ENCODE measurements around the gene ALOX15. TPM values are rescaled to one million over a fixed set of nuclear protein-coding genes. Genes with fewer than 3 reads are reported as not detected.

Gene ALOX15
- total and polyA plus RNA-seq, 9 of the 15 experiments (the other 6 are each of a cell fraction or from before 2014, with no cell fraction given), result not detected

DNA sequence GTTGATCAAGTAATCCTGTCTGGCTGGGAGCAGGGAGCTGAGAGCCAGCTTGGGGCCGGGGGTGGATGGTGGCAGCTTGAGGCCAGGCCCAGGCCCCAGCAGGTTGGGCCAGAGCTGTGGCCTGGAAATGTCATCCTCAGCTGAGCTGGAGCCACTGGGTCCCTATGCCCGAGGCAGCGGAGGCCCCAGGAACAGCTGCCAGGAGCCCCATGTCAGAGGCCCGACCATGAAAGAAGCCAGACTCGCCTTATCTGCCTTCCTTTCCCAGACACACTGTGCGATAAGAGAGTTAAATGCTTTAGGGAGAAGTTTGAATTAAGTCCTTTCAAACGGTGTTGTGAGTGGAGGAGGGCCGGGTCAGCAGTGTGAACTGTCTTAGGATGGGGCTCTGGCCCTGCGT lies 53.7 kb downstream of the ALOX15 start:
- ATAC-seq, result peak; percentile 51
- intact Hi-C loops (cut with micrococcal nuclease), result no loop called here
- Histone ChIP-seq H3K4me2 (ENCODE audit: insufficient read depth, low read length) (no peak overlapping the region), H3K9me3 (replicated peaks; ENCODE audit: control insufficient read depth, insufficient read depth, low read depth, low read length) (no peaks in the 10 kb centered on the region), H3K9me1 (ENCODE audit: control insufficient read depth, insufficient read depth, low read length) (no peaks in the 10 kb centered on the region), H3K79me2 (ENCODE audit: control insufficient read depth, insufficient read depth, low read length) (no peaks in the 10 kb centered on the region), H3K9ac (ENCODE audit: insufficient read depth in 1 of 2, low read depth in 2 of 2, low read length in 2 of 2) (peak overlapping the region in 1 of 2 experiments; percentile 50; a peak in 1 of 4 replicates), H3K27me3 (ENCODE audit: control insufficient read depth in 2 of 2, insufficient read depth in 2 of 2, low read length in 2 of 2) (peaks cover 7 to 79% of the 10 kb centered on the region in 2 experiments; a peak in 4 of 5 replicates), H3K4me1 (replicated peaks in 1 of 2; ENCODE audit: control insufficient read depth in 2 of 2, insufficient read depth in 2 of 2, low read length in 2 of 2) (peaks cover 6 to 25% of the 10 kb centered on the region in 2 experiments; a peak in 4 of 5 replicates), H4K20me1 (replicated peaks; ENCODE audit: control insufficient read depth, insufficient read depth, low read length) (peaks cover 7% of the 10 kb centered on the region; the same call in 1 of the 2 replicates), H3K36me3 (ENCODE audit: control insufficient read depth, insufficient read depth, low read length) (no peaks in the 10 kb centered on the region), H3K4me3 (no peak overlapping the region), H2AFZ (ENCODE audit: low read depth, low read length) (no peak overlapping the region), H3K27ac (ENCODE audit: extremely low read depth, low read depth, low read length) (no peak overlapping the region)
- BruUV-seq (replicated peaks), result no TSS peak
- 3% methylated on average over 5 of the region's 9 CpGs for WGBS (ENCODE audit: insufficient coverage, low coverage, missing lambda C conversion rate)
- POLR2A ChIA-PET, result interaction anchor here (0.5 to 1.1 kb wide), 2 partner anchors 10 to 71 kb away, joined by 3 to 4 read pairs; no protein-coding TSS in a partner anchor
- DNase-seq (ENCODE audit: extremely low read depth in 1 of 4, low spot score in 3 of 4), result peak in 1 of 4 experiments; percentile 40
- CTCF ChIA-PET (ENCODE audit: low intra/inter-chr PET ratio), result no interaction called here
- FAIRE-seq, result no peak
- in situ Hi-C loops (cut with MboI), result no loop called here
- no peak for TF ChIP-seq RBBP5 (IDR thresholded peaks at IDR 0.05; ENCODE audit: borderline replicate concordance, insufficient read depth, low read length, poor library complexity, severe bottlenecking)
- no peak for TF ChIP-seq ZNF764 (CRISPR knock-in tag; IDR thresholded peaks at IDR 0.05; ENCODE audit: low read depth)
- no peak for TF ChIP-seq E2F3 (CRISPR knock-in tag; IDR thresholded peaks at IDR 0.05)
- TF ChIP-seq, protein P1, sequence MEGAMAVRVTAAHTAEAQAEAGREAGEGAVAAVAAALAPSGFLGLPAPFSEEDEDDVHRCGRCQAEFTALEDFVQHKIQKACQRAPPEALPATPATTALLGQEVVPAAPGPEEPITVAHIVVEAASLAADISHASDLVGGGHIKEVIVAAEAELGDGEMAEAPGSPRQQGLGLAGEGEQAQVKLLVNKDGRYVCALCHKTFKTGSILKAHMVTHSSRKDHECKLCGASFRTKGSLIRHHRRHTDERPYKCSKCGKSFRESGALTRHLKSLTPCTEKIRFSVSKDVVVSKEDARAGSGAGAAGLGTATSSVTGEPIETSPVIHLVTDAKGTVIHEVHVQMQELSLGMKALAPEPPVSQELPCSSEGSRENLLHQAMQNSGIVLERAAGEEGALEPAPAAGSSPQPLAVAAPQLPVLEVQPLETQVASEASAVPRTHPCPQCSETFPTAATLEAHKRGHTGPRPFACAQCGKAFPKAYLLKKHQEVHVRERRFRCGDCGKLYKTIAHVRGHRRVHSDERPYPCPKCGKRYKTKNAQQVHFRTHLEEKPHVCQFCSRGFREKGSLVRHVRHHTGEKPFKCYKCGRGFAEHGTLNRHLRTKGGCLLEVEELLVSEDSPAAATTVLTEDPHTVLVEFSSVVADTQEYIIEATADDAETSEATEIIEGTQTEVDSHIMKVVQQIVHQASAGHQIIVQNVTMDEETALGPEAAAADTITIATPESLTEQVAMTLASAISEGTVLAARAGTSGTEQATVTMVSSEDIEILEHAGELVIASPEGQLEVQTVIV (CRISPR knock-in tag; IDR thresholded peaks at IDR 0.05; ENCODE audit: borderline replicate concordance), result no peak
- no peak for TF ChIP-seq RFX7 (CRISPR knock-in tag; IDR thresholded peaks at IDR 0.05)
- TF ChIP-seq DPF2 (IDR thresholded peaks at IDR 0.05), result 0 out of 2 replicates have a peak, but pooled peaks have one; percentile 19
- TF ChIP-seq ILK (tag; IDR thresholded peaks at IDR 0.05; ENCODE audit: borderline replicate concordance, low read depth), result no peak
- TF ChIP-seq MTA3 (IDR thresholded peaks at IDR 0.05; ENCODE audit: borderline replicate concordance), result no peak
- no peak for TF ChIP-seq TCF7 (IDR thresholded peaks at IDR 0.05; ENCODE audit: borderline replicate concordance)
- TF ChIP-seq ZNF24 (IDR thresholded peaks at IDR 0.05), result no peak
- TF ChIP-seq CBX3 (IDR thresholded peaks at IDR 0.05; ENCODE audit: borderline replicate concordance in 1 of 2, low read length in 2 of 2), result no peak
- TF ChIP-seq RFX1 (IDR thresholded peaks at IDR 0.05), result no peak
- TF ChIP-seq, protein P2, sequence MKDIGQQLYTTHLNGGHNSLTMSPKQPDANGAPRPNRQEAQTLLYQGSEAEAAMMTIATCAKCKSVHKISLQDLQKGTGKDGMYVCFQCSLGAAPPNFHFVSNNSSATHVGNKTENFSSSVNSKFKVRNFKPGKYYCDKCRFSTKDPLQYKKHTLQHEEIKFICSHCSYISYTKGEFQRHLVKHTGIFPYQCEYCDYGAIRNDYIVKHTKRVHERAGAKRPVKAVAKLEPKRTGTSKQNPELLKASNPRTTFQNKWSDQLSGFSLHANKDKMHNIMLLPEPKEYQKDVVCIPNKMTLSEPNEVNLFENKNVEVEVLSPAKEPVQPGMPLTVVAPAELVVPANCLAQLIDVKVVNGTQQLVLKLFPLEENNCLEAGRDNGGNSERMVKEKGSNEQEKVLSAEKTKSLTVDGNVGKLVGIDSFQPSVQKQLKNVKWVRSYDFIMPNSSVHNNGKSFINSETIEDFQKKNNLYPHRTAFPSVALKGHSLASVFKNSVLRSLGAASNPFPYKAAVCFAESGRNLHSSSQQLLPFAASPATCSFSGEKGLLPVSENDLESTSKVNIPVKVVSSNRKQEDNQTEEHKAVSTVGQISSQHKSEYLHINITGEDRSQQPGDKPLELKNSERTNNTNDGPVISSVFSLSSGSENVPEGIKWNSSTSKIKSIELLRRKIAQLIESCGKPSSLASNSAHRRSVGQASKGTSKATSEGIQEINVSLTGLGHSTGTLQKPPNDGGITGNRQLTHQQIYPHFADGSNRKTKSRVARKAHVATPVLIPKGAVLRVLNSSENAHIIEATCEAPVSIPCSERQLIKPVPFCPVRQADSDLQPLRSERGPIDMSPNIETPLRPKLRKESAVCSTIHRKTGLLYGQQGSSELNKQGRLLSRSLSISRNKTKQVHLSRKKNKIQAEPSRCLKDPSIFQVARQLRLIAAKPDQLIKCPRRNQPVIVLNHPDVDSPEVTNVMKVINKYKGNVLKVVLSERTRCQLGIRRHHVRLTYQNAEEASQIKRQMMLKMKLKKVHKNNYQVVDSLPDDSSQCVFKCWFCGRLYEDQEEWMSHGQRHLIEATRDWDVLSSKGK (CRISPR knock-in tag; IDR thresholded peaks at IDR 0.05), result no peak
- TF ChIP-seq ZNF282 (CRISPR knock-in tag; IDR thresholded peaks at IDR 0.05), result no peak
- no peak for TF ChIP-seq PYGO2 (tag; IDR thresholded peaks at IDR 0.05)

Measured in K562 (cell line).